GM21381 (cell line): ENCODE data around the gene DSCAML1.
A peak's percentile ranks its signal among the peaks of the same experiment; 100 is the strongest.

Experiments used
- ATAC-seq: cut with Tn5 transposase; IDR thresholded peaks from one replicate; pipeline ENCODE4 v1.9.1; 2021; ENCODE audit warnings: mild to moderate bottlenecking, moderate library complexity; ENCODE audit not compliant: unreplicated experiment

DSCAML1 gene

DNA sequence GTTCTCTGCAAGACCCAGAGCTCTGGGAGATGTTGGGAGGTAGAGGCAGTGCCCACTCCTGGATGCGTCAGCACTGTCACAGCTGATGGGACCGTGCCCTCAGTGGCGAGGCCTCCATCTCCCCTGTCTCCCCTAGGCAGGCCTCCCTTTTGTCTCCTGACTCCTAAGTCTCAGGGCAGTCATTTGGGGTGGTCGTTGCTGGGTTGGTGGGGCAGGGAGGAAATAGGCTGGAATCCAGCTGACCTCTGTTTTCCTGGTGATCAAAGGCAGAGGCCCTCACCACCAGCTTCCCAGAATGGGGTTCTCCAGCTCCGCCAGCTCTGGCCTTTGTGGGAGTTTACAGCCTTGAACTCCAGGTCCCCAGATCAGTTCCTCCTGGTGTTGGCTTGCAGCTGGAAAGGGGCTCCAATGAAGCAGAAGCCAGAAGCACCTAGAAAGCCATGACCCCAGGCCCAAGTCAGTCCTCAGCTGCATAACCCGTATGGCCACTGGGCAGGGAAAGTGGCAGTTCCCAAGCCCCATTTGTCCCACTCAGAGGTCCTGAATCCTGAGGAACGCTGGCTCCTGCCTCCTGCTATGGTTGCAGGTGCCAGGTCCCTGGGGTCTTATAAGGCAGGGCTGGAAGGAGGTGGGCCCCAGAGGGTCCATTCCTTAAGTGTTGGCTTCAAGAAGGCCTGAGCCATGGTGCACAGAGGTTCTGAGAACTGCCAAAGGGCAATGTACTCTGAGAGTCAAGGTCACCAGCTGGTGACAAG is 34.8 kb upstream of the DSCAML1 start:
- ATAC-seq = no peak

DNA sequence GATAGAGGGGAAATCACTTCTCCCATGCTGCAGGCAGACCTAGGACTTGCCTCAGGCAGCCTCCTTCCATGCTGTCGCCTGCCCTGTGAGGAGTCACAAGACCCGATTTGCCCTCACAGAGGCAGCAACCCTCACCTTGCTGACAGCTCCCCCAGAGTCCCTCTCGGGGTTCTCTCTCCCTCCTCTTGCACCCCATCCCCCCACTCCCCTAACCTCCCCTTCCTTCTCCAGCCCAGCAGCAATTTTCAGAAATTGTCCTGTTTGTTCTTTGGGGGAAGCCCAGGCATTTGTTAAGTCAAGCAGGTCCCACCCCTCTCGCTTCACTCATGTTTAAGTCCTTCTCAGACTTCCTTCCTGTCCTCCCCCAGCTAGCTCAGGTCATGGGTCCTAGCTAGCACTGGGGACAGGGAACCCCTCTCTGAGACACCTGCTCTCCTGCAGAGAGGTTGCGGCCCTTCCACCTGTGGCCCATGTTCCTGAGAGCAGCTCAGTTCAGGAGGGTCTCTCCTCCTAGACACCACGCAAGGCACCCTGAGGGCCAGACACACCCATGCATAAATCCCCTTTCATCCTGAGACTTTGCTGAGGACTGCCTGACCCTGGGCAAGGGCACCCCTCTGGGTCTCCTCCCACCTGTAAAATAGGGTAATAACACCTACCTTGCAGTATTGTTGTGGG is 33.8 kb upstream of the DSCAML1 start:
- ATAC-seq = no peak

DNA sequence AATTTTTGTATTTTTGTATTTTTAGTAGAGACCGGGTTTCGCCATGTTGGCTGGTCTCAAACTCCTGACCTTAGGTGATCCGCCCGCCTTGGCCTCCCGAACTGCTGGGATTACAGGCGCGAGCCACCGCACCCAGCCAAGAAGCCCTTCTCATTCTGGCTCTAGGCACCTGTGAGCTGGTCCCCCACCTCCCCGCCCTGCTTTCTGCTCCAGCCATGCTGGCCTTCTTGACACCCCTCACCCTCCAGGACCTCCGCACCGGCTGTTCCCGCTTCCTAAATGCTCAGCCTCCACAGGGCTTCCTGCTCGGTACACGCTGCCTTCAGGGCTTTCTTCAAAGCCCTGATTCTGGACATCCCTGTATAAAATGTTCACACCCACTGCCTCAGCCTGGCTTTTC is 33.1 kb upstream of the DSCAML1 start:
- no peak for ATAC-seq

DNA sequence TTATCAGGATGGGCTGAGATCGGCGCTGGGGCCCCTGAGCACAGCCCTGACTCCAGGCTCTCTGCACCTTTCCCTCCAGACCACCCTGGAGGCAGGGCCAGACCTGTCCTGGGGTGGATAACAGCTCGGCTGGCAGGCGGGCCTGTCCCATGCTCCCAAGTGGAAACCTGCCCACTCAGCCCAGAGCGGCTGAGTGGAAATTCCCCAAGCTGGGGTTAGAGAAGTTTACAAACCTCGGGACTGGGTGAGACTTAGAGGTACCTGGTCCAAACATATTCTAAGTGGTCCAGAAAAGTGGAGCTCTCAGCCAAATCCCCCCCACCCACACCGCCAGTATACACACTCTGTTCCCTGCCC is 32.3 kb upstream of the DSCAML1 start:
- ATAC-seq = peak; percentile 7

DNA sequence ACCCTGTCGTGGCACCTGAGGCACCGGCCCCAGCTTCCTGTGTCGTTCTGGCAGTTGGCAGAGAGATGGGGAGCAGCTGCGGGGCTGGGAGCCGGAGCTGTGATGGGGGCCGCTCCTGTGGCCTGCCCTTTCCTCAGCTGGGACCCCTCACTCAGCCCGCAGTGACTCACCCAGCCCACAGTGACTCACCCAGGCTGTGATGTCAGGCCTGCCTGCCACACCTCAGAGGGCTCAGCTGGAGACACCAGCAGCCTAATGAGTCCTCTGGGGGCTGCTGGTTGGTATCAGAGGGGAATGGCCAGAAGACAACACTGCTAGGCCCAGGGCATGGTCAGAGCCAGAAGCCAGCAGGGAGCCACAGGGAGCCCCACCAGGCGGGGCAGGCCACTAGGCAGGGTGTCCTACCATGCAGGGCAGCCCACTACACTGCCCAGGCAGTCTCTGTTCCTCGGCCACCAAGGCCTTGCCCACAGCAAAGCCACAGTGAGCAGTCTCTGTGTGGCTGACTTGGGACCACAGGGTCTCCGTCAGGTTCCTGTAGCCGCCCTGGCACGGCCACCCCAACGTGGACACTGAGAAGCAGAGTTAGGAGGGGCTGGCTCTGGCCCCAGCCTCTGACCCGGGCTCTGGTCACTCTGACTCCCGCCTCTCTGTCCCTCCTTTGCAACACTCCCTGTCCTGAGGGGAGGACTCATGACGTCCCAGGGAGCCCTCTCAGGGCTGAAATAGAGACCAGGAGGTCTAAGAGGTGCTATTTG is 31.8 kb upstream of the DSCAML1 start:
- peak; percentile 57 for ATAC-seq

DNA sequence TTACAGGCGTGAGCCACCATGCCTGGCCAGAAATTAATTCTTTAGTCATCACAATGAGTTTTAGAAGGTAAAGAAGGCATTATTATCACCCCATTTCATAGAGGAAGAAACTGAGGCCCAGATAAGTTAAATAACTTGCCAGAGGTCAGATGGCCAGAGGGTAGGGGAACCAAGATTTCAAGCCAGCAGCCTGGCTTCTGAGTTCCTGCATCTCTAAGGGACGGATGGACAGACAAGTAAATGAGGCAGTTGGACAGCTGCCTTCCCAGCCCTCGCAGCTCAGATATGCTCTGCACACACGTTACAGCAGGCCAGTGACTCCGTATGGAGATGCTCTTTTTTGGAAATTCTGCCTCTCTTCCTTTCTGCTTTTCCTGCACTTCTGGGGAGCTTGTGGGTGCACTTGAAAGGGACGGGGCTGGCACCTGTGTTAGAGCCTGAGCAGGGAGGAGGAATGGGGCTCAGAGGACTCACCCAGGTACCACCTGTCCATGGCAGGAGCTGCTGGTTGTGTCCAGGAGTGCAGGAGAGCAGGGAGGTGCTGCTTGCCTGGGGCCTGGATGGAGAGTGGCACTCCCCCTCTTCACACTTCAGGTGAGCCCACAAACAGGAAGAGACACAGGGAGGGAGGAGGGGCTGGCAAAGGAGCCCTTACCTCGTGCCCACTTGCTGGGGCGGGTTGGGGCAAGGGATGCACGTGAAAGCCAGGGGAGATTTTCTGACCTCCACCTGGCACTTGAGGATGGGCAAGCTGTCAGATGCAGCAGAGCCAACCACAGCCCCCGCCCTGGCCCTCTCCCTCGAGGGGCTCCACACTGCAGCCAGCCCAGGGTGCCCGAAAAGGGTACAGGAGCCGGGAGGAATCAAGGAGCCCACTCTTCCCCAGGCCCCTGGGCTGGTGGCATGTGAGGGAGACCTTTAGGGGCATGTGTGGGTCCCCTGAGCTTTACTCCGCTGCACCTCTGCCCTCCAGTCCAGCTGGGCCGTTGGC is 30.8 kb upstream of the DSCAML1 start:
- no peak for ATAC-seq

DNA sequence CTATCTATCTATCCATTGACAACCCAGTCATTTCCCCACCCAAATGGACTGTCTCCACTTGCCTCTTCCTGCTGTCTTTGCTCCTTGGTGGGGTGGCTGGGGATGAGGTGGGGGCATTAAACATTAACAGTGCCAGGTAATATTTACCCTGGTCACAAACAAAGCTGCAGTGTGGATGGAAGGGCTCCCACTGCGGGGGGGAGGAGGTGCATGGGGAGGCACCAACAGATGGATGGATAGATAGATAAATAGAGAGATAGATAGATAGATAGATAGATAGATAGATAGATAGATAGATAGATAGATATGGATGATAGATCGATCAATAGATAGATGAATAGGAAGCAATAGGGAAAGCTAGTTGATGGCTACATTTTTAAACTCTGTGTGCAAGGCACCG is 29.8 kb upstream of the DSCAML1 start:
- no peak for ATAC-seq

DNA sequence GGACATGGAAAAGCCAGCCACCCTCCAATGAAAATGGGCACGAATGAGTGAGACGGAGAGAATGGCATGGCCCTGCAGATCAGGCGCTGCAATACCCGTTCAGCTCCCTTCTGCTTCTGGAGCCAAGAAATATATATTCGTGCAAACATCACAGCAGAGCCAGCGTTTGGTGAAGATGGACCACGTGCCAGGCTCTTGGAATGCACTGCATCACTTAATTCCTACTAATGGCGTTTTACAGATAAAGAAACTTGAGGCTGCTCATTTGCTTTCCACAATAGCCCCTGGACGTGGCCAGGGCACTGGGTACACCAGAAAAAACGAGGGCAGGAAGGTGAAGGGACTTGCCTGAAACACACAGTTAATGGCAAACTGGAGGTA is 29.2 kb upstream of the DSCAML1 start:
- ATAC-seq = no peak

DNA sequence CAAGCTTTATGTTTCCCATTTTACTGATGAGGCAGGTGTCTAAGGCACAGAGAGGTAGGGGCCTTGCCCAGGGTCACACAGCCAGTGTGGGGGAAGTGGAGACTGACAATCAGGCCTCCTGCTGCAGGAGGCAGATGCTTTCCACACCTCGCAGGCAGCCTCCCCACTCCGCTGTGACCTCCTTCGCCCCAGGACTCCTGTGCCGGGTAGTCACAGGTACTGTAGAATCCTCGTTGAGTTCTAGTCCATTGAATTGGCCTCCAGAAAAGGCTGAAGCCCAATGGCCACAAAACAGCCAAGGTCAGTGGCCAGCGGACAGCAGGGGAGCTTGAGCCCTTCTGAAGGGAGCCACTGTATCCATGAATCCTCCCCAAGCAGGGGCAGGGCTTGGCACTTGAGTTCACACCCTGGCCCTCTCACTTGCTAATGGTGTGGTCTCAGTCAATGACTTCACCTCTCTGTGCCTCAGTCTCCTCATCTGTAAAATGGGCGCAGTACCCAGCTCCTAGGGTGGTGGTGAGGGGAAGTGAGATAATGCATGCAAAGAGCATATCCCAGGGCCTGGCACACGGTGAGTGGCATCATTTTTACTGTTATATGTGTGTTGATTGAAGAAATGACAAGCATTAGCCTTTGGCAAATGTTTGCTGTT is 28.6 kb upstream of the DSCAML1 start:
- ATAC-seq = no peak

DNA sequence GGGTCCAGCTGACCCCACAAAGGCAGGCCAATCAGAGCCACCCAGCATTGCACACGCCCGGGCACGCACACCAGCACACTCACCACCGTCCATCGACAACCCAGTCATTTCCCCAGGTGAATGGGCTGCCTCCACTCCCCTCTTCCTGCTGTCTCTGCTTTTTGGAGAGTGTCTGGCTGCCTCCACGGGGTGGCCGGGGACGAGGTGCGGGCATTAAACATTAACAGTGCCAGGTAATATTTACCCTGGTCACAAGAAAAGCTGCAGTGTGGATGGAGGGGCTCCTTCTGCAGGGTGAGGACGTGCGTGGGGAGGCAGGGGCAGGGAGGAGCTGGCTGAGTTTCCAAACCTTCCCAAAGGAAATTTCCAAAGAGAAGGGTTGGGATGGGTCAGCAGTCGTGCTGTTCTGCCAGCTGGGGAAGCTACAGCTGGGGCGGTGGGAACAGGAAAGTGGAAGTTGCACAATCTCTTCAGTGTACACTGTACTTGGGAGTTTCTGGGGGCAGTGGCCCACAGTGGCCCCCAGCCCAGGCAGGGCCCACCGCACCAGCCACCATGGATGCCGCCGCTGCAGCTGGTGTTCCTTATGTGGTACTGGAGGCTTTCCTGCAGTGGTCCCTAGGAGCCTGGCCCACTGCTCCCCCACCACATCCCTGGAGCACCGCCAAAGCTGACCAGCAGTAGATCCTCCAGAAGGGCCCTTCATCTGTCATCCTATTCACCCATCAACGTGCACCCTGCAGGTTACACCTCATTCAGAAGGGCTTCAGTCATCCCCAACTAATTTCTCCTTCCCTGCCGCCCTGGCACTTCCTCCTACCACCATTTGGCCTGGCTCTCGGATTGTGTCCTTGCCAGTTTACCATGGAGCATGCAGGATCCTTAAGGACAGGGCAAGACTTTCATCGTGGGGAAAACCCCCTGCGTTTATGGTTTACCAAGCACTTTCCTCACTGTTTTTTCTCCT is 27.8 kb upstream of the DSCAML1 start, which contains the start of gene FXYD2:
FXYD2 (minus strand) TSS at position 174 of the 967 bp plus-strand sequence; CDS start at position 108, 66 bp downstream.
- no peak for ATAC-seq

DNA sequence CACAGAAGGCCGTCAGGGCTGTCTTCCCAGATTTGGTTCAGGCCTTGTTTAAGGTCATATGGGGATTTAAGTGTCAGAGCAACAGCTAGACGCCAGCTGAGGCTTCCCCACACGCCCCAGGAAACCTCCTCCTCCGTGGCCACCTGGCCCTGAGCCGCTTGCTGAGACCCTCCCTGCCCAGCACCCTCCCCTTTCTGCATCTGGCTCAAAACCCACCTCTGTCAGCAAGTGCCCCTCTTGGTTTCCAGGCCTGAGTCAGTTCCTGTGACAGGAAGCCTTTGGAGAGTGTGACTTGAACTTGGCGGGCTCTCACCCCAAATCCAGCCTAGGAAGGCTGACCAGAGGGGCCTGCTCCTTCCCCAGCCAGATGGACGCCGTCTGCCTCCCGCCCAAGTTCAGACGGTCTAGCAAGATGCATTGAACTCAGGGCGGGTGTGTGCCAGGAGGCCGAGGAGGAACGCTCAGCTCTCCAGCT is 27.0 kb upstream of the DSCAML1 start:
- no peak for ATAC-seq

DNA sequence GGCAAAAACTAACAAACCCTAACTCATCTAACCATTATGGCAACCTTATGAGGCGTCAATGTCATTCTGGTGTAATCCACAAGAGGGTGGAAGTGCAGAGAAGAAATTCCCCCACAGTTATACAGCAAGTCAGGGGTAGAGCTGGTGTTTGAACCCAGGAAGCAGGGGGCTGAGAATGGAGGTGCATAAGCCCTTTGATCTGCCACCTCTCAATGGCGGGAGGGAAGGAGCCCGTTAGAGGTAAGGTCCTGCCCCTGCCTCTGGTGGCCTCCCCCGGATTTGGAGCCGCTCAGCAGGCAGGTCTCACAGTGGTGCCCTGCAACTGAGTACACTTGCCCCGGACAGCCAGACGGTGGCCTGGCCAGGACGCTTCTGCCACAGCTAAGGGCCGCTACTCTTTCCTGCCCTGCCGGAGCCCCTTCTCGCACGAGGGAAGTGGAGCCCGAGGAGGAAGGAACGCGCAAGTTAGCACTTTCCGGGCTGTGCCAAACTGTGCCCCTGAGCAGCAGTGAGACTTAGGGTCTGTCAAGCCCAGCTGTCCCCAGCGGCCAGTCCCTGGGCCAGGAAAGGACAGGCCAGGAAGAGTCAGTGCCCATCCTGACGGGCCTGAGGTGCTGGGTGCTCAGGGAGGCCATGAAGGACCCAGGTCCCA is 26.4 kb upstream of the DSCAML1 start:
- ATAC-seq = no peak

DNA sequence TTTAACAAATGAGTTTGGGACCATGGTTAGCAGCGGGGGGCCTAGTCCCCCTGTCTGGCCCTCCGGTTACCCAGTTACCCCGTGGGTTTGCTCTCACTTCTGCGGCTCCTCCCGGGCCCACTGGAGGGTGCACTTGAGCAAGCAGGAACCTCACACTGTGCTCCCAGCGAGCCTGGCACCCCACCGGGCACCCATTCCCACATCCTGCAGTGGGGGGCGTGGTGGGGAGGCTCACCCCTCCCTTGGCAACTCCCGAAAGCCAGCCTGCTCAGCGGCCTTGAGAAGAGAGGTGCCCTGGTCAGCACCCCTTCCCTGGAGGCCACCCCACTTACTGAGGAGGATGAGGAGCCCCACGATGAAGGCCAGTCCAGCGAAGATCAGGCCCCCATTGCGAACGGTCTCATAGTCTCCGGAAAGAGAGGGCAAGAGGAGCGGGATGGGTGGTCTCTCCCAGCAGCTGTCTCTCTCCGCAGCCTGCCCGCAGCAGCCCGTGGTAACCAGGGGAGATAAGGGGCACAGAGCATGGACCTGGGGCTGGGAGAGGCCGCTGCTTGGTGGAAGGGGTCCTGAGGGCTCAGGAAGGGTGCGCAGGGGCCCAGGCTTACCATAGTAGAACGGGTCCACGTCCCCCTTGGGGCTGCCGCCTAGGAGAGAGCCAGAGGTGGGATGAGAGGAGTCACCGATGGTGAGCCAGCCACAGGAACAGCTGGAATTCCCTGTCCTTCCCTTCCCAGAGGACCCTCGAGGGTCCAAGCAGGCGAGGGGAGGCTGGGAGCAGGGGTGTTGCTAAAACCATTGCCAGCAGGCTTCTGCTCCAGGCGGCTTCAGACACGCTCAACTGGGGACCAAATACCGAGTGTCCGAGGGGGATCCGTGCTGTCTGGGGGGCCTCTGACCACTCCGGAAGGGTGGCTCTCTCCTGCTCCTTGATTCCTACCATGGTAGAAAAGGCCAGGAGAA is 25.3 kb upstream of the DSCAML1 start:
- ATAC-seq = no peak

DNA sequence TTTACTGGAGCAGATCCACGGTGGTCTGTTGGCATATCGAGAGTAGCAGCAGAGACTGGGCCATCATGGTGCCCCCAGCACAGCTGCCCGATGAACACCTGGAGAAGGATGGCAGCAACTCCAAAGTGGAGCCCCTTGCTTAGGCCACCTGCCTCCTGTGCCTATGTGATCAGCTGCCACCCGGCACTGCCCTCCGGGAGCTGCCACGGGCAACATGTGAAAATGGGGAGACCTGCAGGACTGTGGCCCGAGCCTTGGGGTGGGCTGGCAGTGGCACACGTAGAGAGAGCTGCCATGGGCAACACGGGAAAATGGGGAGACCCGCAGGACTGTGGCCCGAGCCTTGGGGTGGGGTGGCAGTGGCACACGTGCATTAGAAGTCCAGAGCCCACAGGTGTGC is 24.4 kb upstream of the DSCAML1 start:
- no peak for ATAC-seq

DNA sequence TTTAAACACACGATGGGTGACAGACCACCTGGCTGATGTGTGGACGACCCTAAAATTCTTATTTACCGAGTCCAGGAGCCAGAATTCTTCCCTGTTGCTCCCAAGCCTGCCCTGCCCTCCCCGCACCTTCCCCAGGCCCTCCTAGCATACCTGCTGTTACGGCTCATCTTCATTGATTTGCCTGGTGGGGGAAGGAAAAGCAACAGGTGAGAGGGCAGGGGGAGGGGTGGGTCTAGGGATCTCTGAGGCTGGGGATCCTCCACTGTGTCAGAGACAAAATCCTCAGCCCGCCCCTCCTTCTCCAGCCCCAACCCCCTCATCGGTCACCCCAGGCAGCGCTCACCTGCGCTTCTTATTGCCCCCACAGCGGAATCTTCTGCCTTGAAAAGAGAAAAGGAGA is 23.5 kb upstream of the DSCAML1 start:
- no peak for ATAC-seq

DNA sequence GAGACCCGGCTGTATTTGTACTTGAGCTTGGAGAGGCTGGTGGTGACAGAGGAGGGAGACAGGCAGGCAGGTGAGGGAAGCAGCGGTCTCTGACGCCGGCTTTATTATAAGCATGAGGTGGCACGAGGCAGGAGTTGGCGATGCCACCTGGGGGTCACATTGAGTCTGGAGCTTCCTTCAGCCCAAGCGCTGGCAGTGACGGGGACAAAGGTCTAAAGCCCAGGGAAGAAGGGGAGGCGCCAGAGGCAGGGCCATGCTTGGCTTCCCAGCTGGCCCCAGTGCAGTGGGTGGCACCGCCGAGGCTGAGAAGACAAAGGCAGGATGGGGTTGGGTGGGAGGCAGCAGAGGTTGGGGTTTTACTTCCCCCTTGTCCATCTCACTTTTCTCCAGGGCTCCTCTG is 23.1 kb upstream of the DSCAML1 start:
- ATAC-seq = no peak
